Muscle layer of duodenum (tissue), 2 donors: ENCODE data around the gene PACS1.

Experiments used
- H3K27ac ChIP-seq: one replicate; pipeline ENCODE4 v1.7.0; 2013; ENCODE audit warnings: mild to moderate bottlenecking, low read length
- H3K27me3 ChIP-seq: one replicate; pipeline ENCODE4 v1.7.0; 2013; ENCODE audit warnings: low read depth, mild to moderate bottlenecking, control low read depth, low read length
- H3K36me3 ChIP-seq, 2 donors: one replicate each; pipeline ENCODE4 v1.7.0; 2013; ENCODE audit warnings: low read length in 2 of 2, control low read depth in 1 of 2, mild to moderate bottlenecking in 1 of 2; ENCODE audit not compliant: insufficient read depth in 2 of 2, control insufficient read depth in 1 of 2
- H3K4me1 ChIP-seq, 2 donors: one replicate each; pipeline ENCODE4 v1.7.0; 2013; ENCODE audit warnings: low read length in 2 of 2, mild to moderate bottlenecking in 2 of 2, control low read depth in 1 of 2, moderate library complexity in 1 of 2; ENCODE audit not compliant: insufficient read depth in 2 of 2, control insufficient read depth in 1 of 2
- H3K4me3 ChIP-seq, 2 donors: one replicate each; pipeline ENCODE4 v1.7.0; 2013; ENCODE audit warnings: low read length in 2 of 2, low read depth in 1 of 2, mild to moderate bottlenecking in 1 of 2
- H3K9me3 ChIP-seq, 2 donors: one replicate each; pipeline ENCODE4 v1.7.0; 2013; ENCODE audit warnings: low read length in 2 of 2, control low read depth in 1 of 2, mild to moderate bottlenecking in 1 of 2; ENCODE audit not compliant: control insufficient read depth in 1 of 2
- donor health status: healthy.

PACS1 gene

GRCh38 chr11:66178871-66179270, 108.8 kb downstream of the PACS1 start:
- Histone ChIP-seq H3K27me3 (no peaks in the 10 kb centered on the region), H3K9me3 (no peaks in the 10 kb centered on the region), H3K36me3 (no peaks in the 10 kb centered on the region), H3K4me1 (no peaks in the 10 kb centered on the region), H3K4me3 (no peak overlapping the region), H3K27ac (no peak overlapping the region)

- no peak overlapping the region for H3K4me3 ChIP-seq
- no peaks in the 10 kb centered on the region for H3K27me3 ChIP-seq
- no peaks in the 10 kb centered on the region for H3K36me3 ChIP-seq
- no peaks in the 10 kb centered on the region for H3K9me3 ChIP-seq
- H3K4me1 ChIP-seq: no peaks in the 10 kb centered on the region
- H3K27ac ChIP-seq: no peak overlapping the region
Measured at GRCh38 chr11:66181632-66182315, 111.7 kb downstream of the PACS1 start.

GRCh38 chr11:66183494-66184048, 113.5 kb downstream of the PACS1 start:
- H3K27ac ChIP-seq: no peak overlapping the region
- no peak overlapping the region for H3K4me3 ChIP-seq
- H3K36me3 ChIP-seq: no peaks in the 10 kb centered on the region
- no peaks in the 10 kb centered on the region for H3K9me3 ChIP-seq
- no peaks in the 10 kb centered on the region for H3K27me3 ChIP-seq
- no peaks in the 10 kb centered on the region for H3K4me1 ChIP-seq

GRCh38 chr11:66184728-66185127, 114.7 kb downstream of the PACS1 start:
- Histone ChIP-seq H3K4me3 (no peak overlapping the region), H3K9me3 (peaks cover 0 to 2% of the 10 kb centered on the region in 2 donors), H3K27me3 (no peaks in the 10 kb centered on the region), H3K36me3 (peaks cover 0 to 6% of the 10 kb centered on the region in 2 donors), H3K4me1 (no peaks in the 10 kb centered on the region), H3K27ac (no peak overlapping the region)

- Histone ChIP-seq H3K4me1 (no peaks in the 10 kb centered on the region), H3K4me3 (no peak overlapping the region), H3K27me3 (no peaks in the 10 kb centered on the region), H3K36me3 (peaks cover 0 to 12% of the 10 kb centered on the region in 2 donors), H3K27ac (no peak overlapping the region), H3K9me3 (peaks cover 0 to 2% of the 10 kb centered on the region in 2 donors)
Measured at GRCh38 chr11:66186470-66186869, 116.4 kb downstream of the PACS1 start.

GRCh38 chr11:66187453-66187852, 117.4 kb downstream of the PACS1 start:
- H3K36me3 ChIP-seq: peaks cover 0 to 12% of the 10 kb centered on the region in 2 donors
- H3K27me3 ChIP-seq: no peaks in the 10 kb centered on the region
- peaks cover 0 to 2% of the 10 kb centered on the region in 2 donors for H3K9me3 ChIP-seq
- no peak overlapping the region for H3K4me3 ChIP-seq
- H3K4me1 ChIP-seq: peaks cover 0 to 5% of the 10 kb centered on the region in 2 donors
- H3K27ac ChIP-seq: no peak overlapping the region

- H3K27ac ChIP-seq: no peak overlapping the region
- H3K36me3 ChIP-seq: peaks cover 0 to 19% of the 10 kb centered on the region in 2 donors
- H3K4me1 ChIP-seq: peaks cover 0 to 5% of the 10 kb centered on the region in 2 donors
- no peaks in the 10 kb centered on the region for H3K27me3 ChIP-seq
- no peak overlapping the region for H3K4me3 ChIP-seq
- H3K9me3 ChIP-seq: peaks cover 0 to 2% of the 10 kb centered on the region in 2 donors
Measured at GRCh38 chr11:66188580-66188979, 118.5 kb downstream of the PACS1 start.

GRCh38 chr11:66189031-66189745, 119.1 kb downstream of the PACS1 start:
- peaks cover 0 to 5% of the 10 kb centered on the region in 2 donors for H3K4me1 ChIP-seq
- peaks cover 0 to 2% of the 10 kb centered on the region in 2 donors for H3K9me3 ChIP-seq
- no peak overlapping the region for H3K27ac ChIP-seq
- no peak overlapping the region for H3K4me3 ChIP-seq
- no peaks in the 10 kb centered on the region for H3K27me3 ChIP-seq
- peaks cover 0 to 23% of the 10 kb centered on the region in 2 donors for H3K36me3 ChIP-seq

- peaks cover 0 to 2% of the 10 kb centered on the region in 2 donors for H3K9me3 ChIP-seq
- no peak overlapping the region for H3K27ac ChIP-seq
- peaks cover 0 to 5% of the 10 kb centered on the region in 2 donors for H3K4me1 ChIP-seq
- H3K4me3 ChIP-seq: no peak overlapping the region
- peaks cover 0 to 34% of the 10 kb centered on the region in 2 donors for H3K36me3 ChIP-seq
- H3K27me3 ChIP-seq: no peaks in the 10 kb centered on the region
Measured at GRCh38 chr11:66190786-66191185, 120.7 kb downstream of the PACS1 start.

- peaks cover 0 to 34% of the 10 kb centered on the region in 2 donors for H3K36me3 ChIP-seq
- peaks cover 0 to 2% of the 10 kb centered on the region in 2 donors for H3K9me3 ChIP-seq
- H3K27ac ChIP-seq: no peak overlapping the region
- peaks cover 0 to 5% of the 10 kb centered on the region in 2 donors for H3K4me1 ChIP-seq
- no peak overlapping the region for H3K4me3 ChIP-seq
- H3K27me3 ChIP-seq: no peaks in the 10 kb centered on the region
Measured at GRCh38 chr11:66192181-66192863, 122.2 kb downstream of the PACS1 start.

- Histone ChIP-seq H3K27me3 (no peaks in the 10 kb centered on the region), H3K4me3 (no peak overlapping the region), H3K9me3 (peaks cover 0 to 2% of the 10 kb centered on the region in 2 donors), H3K36me3 (peaks cover 0 to 38% of the 10 kb centered on the region in 2 donors), H3K4me1 (peaks cover 0 to 5% of the 10 kb centered on the region in 2 donors), H3K27ac (no peak overlapping the region)
Measured at GRCh38 chr11:66194391-66194790, 124.3 kb downstream of the PACS1 start.
